ENCODE measurements around the gene COG3.

The COG3 gene

GRCh38 chr13:45503658-45504057 is 38.9 kb downstream of the COG3 start:
- H3K4me3 ChIP-seq (replicated peaks; ENCODE audit: insufficient read depth, low read length), result no peak overlapping the region
- H3K27me3 ChIP-seq (ENCODE audit: insufficient read depth, poor library complexity, severe bottlenecking), result no peaks in the 10 kb centered on the region
- DNase-seq (ENCODE audit: low read depth in 1 of 2, low spot score in 1 of 2), result no peak
- no peak overlapping the region for H3K27ac ChIP-seq (replicated peaks)
- TF ChIP-seq SPI1 (IDR thresholded peaks at IDR 0.05; ENCODE audit: borderline replicate concordance, low read depth) (no peak), GABPA (IDR thresholded peaks at IDR 0.05; ENCODE audit: low read depth) (no peak), POLR2AphosphoS5 (IDR thresholded peaks at IDR 0.05; ENCODE audit: low read depth) (no peak)
- TF ChIP-seq, protein P1, sequence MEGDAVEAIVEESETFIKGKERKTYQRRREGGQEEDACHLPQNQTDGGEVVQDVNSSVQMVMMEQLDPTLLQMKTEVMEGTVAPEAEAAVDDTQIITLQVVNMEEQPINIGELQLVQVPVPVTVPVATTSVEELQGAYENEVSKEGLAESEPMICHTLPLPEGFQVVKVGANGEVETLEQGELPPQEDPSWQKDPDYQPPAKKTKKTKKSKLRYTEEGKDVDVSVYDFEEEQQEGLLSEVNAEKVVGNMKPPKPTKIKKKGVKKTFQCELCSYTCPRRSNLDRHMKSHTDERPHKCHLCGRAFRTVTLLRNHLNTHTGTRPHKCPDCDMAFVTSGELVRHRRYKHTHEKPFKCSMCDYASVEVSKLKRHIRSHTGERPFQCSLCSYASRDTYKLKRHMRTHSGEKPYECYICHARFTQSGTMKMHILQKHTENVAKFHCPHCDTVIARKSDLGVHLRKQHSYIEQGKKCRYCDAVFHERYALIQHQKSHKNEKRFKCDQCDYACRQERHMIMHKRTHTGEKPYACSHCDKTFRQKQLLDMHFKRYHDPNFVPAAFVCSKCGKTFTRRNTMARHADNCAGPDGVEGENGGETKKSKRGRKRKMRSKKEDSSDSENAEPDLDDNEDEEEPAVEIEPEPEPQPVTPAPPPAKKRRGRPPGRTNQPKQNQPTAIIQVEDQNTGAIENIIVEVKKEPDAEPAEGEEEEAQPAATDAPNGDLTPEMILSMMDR (IDR thresholded peaks at IDR 0.05; ENCODE audit: insufficient read depth, low read length), result no peak
- TF ChIP-seq, protein P2, sequence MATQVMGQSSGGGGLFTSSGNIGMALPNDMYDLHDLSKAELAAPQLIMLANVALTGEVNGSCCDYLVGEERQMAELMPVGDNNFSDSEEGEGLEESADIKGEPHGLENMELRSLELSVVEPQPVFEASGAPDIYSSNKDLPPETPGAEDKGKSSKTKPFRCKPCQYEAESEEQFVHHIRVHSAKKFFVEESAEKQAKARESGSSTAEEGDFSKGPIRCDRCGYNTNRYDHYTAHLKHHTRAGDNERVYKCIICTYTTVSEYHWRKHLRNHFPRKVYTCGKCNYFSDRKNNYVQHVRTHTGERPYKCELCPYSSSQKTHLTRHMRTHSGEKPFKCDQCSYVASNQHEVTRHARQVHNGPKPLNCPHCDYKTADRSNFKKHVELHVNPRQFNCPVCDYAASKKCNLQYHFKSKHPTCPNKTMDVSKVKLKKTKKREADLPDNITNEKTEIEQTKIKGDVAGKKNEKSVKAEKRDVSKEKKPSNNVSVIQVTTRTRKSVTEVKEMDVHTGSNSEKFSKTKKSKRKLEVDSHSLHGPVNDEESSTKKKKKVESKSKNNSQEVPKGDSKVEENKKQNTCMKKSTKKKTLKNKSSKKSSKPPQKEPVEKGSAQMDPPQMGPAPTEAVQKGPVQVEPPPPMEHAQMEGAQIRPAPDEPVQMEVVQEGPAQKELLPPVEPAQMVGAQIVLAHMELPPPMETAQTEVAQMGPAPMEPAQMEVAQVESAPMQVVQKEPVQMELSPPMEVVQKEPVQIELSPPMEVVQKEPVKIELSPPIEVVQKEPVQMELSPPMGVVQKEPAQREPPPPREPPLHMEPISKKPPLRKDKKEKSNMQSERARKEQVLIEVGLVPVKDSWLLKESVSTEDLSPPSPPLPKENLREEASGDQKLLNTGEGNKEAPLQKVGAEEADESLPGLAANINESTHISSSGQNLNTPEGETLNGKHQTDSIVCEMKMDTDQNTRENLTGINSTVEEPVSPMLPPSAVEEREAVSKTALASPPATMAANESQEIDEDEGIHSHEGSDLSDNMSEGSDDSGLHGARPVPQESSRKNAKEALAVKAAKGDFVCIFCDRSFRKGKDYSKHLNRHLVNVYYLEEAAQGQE (IDR thresholded peaks at IDR 0.05; ENCODE audit: insufficient replicate concordance, low read depth), result no peak

DNA sequence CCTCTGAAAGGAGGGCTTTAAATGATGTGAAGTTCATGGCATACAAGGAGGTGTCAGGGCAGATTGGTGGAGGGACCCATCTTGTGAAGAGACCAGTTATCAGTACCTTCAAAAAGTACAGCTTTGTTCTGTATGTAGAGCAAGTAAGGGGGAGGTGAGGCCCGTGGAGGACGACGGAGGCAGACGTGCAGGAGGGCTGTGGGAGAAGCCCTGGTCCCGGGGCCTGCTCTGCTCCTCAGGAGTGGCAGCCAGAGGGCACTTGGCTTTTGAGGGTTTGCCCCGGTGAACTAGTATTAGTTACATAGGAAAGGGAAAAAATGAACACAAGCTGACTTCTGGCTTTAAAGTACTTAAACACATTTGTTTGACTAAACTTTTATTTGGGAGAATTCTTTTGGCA is 42.1 kb downstream of the COG3 start:
- TF ChIP-seq, protein P2 (IDR thresholded peaks at IDR 0.05; ENCODE audit: insufficient replicate concordance, low read depth), result no peak
- TF ChIP-seq, protein P1 (IDR thresholded peaks at IDR 0.05; ENCODE audit: insufficient read depth, low read length), result no peak
- TF ChIP-seq SPI1 (IDR thresholded peaks at IDR 0.05; ENCODE audit: borderline replicate concordance, low read depth) (no peak), POLR2AphosphoS5 (IDR thresholded peaks at IDR 0.05; ENCODE audit: low read depth) (no peak), GABPA (IDR thresholded peaks at IDR 0.05; ENCODE audit: low read depth) (no peak)
- DNase-seq (ENCODE audit: low read depth in 1 of 2, low spot score in 1 of 2), result no peak
- no peak overlapping the region for H3K27ac ChIP-seq (replicated peaks)
- H3K4me3 ChIP-seq (replicated peaks; ENCODE audit: insufficient read depth, low read length), result no peak overlapping the region
- no peaks in the 10 kb centered on the region for H3K27me3 ChIP-seq (ENCODE audit: insufficient read depth, poor library complexity, severe bottlenecking)

- peak in 1 of 2 experiments; percentile 34 for DNase-seq (ENCODE audit: low read depth in 1 of 2, low spot score in 1 of 2)
- H3K4me3 ChIP-seq (replicated peaks; ENCODE audit: insufficient read depth, low read length), result no peak overlapping the region
- H3K27ac ChIP-seq (replicated peaks), result no peak overlapping the region
- H3K27me3 ChIP-seq (ENCODE audit: insufficient read depth, poor library complexity, severe bottlenecking), result no peaks in the 10 kb centered on the region
- TF ChIP-seq, protein P1 (IDR thresholded peaks at IDR 0.05; ENCODE audit: insufficient read depth, low read length), result no peak
- TF ChIP-seq GABPA (IDR thresholded peaks at IDR 0.05; ENCODE audit: low read depth), result no peak
- no peak for TF ChIP-seq SPI1 (IDR thresholded peaks at IDR 0.05; ENCODE audit: borderline replicate concordance, low read depth)
- no peak for TF ChIP-seq POLR2AphosphoS5 (IDR thresholded peaks at IDR 0.05; ENCODE audit: low read depth)
- TF ChIP-seq, protein P2 (IDR thresholded peaks at IDR 0.05; ENCODE audit: insufficient replicate concordance, low read depth), result no peak
Observed at GRCh38 chr13:45508776-45509175, 44.0 kb downstream of the COG3 start.

Measured in HL-60 (cell line).